ENCODE results near the gene PCBP3. TPM values are rescaled to one million over a fixed set of nuclear protein-coding genes. Genes with fewer than 3 reads are reported as not detected.

PCBP3 gene
- total and polyA plus RNA-seq, 2 donors (not counting 3 experiments of a cell fraction or from before 2014, with no cell fraction given) = 0.06 to 1.1 TPM

DNA sequence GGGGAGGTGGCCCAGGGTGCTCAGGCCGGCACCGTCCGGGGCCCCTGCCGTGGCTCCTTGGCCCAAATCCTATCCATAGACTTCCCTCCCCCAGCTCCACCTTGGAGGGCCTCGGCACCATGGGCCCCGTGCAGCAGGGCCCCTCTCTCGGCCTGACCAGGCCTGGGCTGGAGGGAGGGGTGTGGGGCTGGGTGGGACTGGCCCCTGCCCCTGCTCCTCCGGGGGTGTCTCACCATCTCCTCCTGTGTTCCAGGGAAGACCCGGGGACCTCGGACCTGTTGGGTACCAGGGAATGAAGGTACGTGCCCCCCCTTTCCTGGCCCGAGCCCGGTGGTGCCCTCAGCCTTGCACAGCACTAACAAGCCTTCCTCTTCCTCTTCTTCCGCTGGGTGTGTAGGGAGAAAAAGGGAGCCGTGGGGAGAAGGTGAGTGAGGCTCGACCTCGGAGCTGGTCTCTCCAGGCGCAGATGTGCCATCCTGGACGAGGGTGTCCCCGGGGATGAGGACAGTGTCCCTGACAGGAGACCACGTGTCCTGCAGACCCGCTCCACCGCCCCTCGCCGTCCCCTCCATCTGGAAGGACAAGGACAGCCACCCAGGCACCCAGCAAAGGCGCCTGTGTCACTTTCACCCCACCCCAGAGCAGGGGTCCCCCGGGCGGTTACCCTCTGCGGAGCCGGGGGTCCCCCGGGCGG is 346.0 kb downstream of the PCBP3 start:
- dilution Hi-C loops (cut with MboI; ENCODE audit: extremely low pct_ligation_motif_present, low sequenced_read_pairs) = no loop called here
- no peak overlapping the region for H2AFZ ChIP-seq (ENCODE audit: low read depth, low read length)
- no peak overlapping the region for H3K4me3 ChIP-seq (replicated peaks in 1 of 3; ENCODE audit: insufficient read depth in 1 of 3, low read depth in 1 of 3, low read length in 3 of 3)
- H3K9me3 ChIP-seq (replicated peaks; ENCODE audit: control insufficient read depth, insufficient read depth, low read length) = no peaks in the 10 kb centered on the region
- TF ChIP-seq, protein P1, sequence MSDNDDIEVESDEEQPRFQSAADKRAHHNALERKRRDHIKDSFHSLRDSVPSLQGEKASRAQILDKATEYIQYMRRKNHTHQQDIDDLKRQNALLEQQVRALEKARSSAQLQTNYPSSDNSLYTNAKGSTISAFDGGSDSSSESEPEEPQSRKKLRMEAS (IDR thresholded peaks at IDR 0.05; ENCODE audit: insufficient read depth, insufficient read length) = no peak
- TF ChIP-seq POLR2AphosphoS5 (IDR thresholded peaks at IDR 0.05; ENCODE audit: insufficient read depth, low read depth, low read length) (no peak), GATA2 (IDR thresholded peaks at IDR 0.05; ENCODE audit: insufficient read depth, insufficient read length, low read depth, low read length) (no peak), EZH2 (IDR thresholded peaks at IDR 0.05; ENCODE audit: borderline replicate concordance, low read depth, low read length, severe bottlenecking) (no peak), FOS (IDR thresholded peaks at IDR 0.05; ENCODE audit: borderline replicate concordance, insufficient read depth, low read length) (no peak), JUN (IDR thresholded peaks at IDR 0.05; ENCODE audit: borderline replicate concordance, insufficient read depth, insufficient read length, low read depth) (no peak), POLR2A (IDR thresholded peaks at IDR 0.05; ENCODE audit: low read depth, low read length) (no peak), MYC (IDR thresholded peaks at IDR 0.05; ENCODE audit: low read depth, low read length) (no peak)
- TF ChIP-seq, protein P2, sequence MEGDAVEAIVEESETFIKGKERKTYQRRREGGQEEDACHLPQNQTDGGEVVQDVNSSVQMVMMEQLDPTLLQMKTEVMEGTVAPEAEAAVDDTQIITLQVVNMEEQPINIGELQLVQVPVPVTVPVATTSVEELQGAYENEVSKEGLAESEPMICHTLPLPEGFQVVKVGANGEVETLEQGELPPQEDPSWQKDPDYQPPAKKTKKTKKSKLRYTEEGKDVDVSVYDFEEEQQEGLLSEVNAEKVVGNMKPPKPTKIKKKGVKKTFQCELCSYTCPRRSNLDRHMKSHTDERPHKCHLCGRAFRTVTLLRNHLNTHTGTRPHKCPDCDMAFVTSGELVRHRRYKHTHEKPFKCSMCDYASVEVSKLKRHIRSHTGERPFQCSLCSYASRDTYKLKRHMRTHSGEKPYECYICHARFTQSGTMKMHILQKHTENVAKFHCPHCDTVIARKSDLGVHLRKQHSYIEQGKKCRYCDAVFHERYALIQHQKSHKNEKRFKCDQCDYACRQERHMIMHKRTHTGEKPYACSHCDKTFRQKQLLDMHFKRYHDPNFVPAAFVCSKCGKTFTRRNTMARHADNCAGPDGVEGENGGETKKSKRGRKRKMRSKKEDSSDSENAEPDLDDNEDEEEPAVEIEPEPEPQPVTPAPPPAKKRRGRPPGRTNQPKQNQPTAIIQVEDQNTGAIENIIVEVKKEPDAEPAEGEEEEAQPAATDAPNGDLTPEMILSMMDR (IDR thresholded peaks at IDR 0.05; ENCODE audit: extremely low read depth in 1 of 2, insufficient read depth in 1 of 2, low read depth in 1 of 2, low read length in 2 of 2) = no peak
- no peaks in the 10 kb centered on the region for H3K36me3 ChIP-seq (ENCODE audit: control insufficient read depth in 2 of 2, extremely low read depth in 1 of 2, insufficient read depth in 2 of 2, low read length in 2 of 2)
- H4K20me1 ChIP-seq (replicated peaks; ENCODE audit: control insufficient read depth, extremely low read depth, insufficient read depth, low read length) = no peaks in the 10 kb centered on the region
- H3K4me1 ChIP-seq (ENCODE audit: control insufficient read depth, extremely low read depth, insufficient read depth, low read length) = no peaks in the 10 kb centered on the region
- no peak overlapping the region for H3K27ac ChIP-seq (ENCODE audit: insufficient read depth, low read depth, low read length)
- intact Hi-C loops (cut with micrococcal nuclease) = no loop called here
- no peak overlapping the region for H3K4me2 ChIP-seq (ENCODE audit: insufficient read depth, low read length)
- FAIRE-seq = no peak
- POLR2A ChIA-PET = no interaction called here
- no peak overlapping the region for H3K9ac ChIP-seq (replicated peaks; ENCODE audit: extremely low read depth, insufficient read depth, low read length)
- no peak for DNase-seq (ENCODE audit: low read depth, low spot score)
- no peaks in the 10 kb centered on the region for H3K27me3 ChIP-seq (ENCODE audit: control insufficient read depth in 2 of 2, insufficient read depth in 2 of 2, low read length in 2 of 2)
- CTCF ChIA-PET = no interaction called here
- no peaks in the 10 kb centered on the region for H3K9me1 ChIP-seq (replicated peaks; ENCODE audit: control insufficient read depth, extremely low read depth, insufficient read depth, low read length)
- H3K79me2 ChIP-seq (ENCODE audit: control insufficient read depth, insufficient read depth, low read length) = no peaks in the 10 kb centered on the region
- no TSS peak for BruUV-seq (replicated peaks)

Data from endothelial cell of umbilical vein (primary cell).